GM12878 (cell line): ENCODE data around the gene MAML2. TPM values are rescaled to one million over a fixed set of nuclear protein-coding genes. Genes with fewer than 3 reads are reported as not detected.

Experiments
- ATAC-seq: fragments of 200-7000 bp; cut with Tn5 transposase; 3 replicates; pipeline ENCODE4 v1.9.1; 2020; ENCODE audit warnings: mild to moderate bottlenecking, moderate library complexity
- BruUV-seq: library from RNA; stranded (reverse); fragments of 400-500 nt; replicated peaks from 2 replicates; lab custom pipeline; 2021; lab: Mats Ljungman, UMichigan
- CTCF ChIA-PET: fragments of 300-600 bp; sonication (Branson Sonifier 250); formaldehyde crosslinking; extraction: SDS; loops from one replicate; lab custom pipeline; 2021; ENCODE audit warnings: inconsistent platforms; lab: Yijun Ruan, JAX
- POLR2A ChIA-PET: fragments of 350-600 bp; formaldehyde crosslinking; extraction: SDS; loops from one replicate; lab custom pipeline; 2021; ENCODE audit warnings: inconsistent platforms; lab: Charles Lee
- RAD21 ChIA-PET: fragments of 300-600 bp; sonication (Branson Sonifier 250); formaldehyde crosslinking; loops from one replicate; lab custom pipeline; 2023; ENCODE audit warnings: antibody characterized with exemption; ENCODE audit not compliant: unreplicated experiment; lab: Charles Lee
- SMC1A ChIA-PET: fragments of 300-600 bp; sonication (Branson Sonifier 250); formaldehyde crosslinking; loops from one replicate; lab custom pipeline; 2023; ENCODE audit not compliant: unreplicated experiment, uncharacterized antibody; lab: Charles Lee
- DNase-seq: peaks from one replicate; pipeline ENCODE4 v3.0.0-alpha.2; 2011; ENCODE audit warnings: low read depth, low spot score
- FAIRE-seq: peaks from 3 replicates; lab custom pipeline; 2011; peaks lifted over from hg19 to GRCh38; lab: Jason Lieb, UNC
- H2AFZ ChIP-seq: 2 replicates; pipeline ENCODE4 v1.6.0; 2011; ENCODE audit warnings: low read depth, low read length, control low read depth; ENCODE audit not compliant: control insufficient read depth
- H3K27ac ChIP-seq: 2 replicates; pipeline ENCODE4 v1.5.1; 2011; ENCODE audit warnings: control low read depth; ENCODE audit not compliant: control insufficient read depth, insufficient read depth
- H3K27me3 ChIP-seq, 2 experiments: replicated peaks in 1 of 2; 2 replicates each; pipeline versions ENCODE4 v1.6.0 to v1.6.1; 2011; ENCODE audit warnings: low read length in 1 of 2; ENCODE audit not compliant: control insufficient read depth in 2 of 2, insufficient read depth in 2 of 2
- H3K36me3 ChIP-seq, 2 experiments: 2 replicates each; pipeline ENCODE4 v1.5.1; 2011; ENCODE audit warnings: low read length in 1 of 2; ENCODE audit not compliant: control insufficient read depth in 2 of 2, insufficient read depth in 2 of 2
- H3K4me1 ChIP-seq: 2 replicates; pipeline ENCODE4 v1.6.1; 2011; ENCODE audit warnings: mild to moderate bottlenecking, low read length, moderate library complexity, mixed read lengths; ENCODE audit not compliant: control insufficient read depth, insufficient read depth
- H3K4me2 ChIP-seq: 2 replicates; pipeline ENCODE4 v1.6.0; 2011; ENCODE audit warnings: control low read depth; ENCODE audit not compliant: control insufficient read depth, insufficient read depth
- H3K4me3 ChIP-seq: fragments of 200-600 bp; sonication (generic); 2 replicates; pipeline ENCODE4 v1.5.1; 2016
- H3K79me2 ChIP-seq: 2 replicates; pipeline ENCODE4 v1.6.0; 2011; ENCODE audit warnings: low read length; ENCODE audit not compliant: control insufficient read depth, insufficient read depth
- H3K9ac ChIP-seq: 2 replicates; pipeline ENCODE4 v1.8.0; 2011; ENCODE audit warnings: low read length, control low read depth, mixed read lengths; ENCODE audit not compliant: control insufficient read depth, insufficient read depth
- H3K9me3 ChIP-seq: replicated peaks from 3 replicates; pipeline ENCODE4 v1.5.1; 2011; ENCODE audit warnings: mild to moderate bottlenecking, low read length; ENCODE audit not compliant: control insufficient read depth, insufficient read depth
- H4K20me1 ChIP-seq: 2 replicates; pipeline ENCODE4 v1.6.0; 2011; ENCODE audit not compliant: control insufficient read depth, insufficient read depth
- CTCF ChIP-seq, 3 experiments: IDR thresholded peaks in 2 of 3; conservative IDR thresholded peaks in 1 of 3; 2 replicates each; pipeline ENCODE4 v1.5.1; 2011; ENCODE audit warnings: low read depth in 3 of 3, low read length in 3 of 3, mild to moderate bottlenecking in 3 of 3, control low read depth in 2 of 3, moderate library complexity in 2 of 3, inconsistent platforms in 1 of 3, mixed read lengths in 1 of 3; ENCODE audit not compliant: control insufficient read depth in 2 of 3, insufficient read depth in 1 of 3; ENCODE audit errors: extremely low read depth in 1 of 3
- CUX1 ChIP-seq: IDR thresholded peaks from 2 replicates; pipeline ENCODE4 v1.6.1; 2012; ENCODE audit warnings: improper control_type of control experiment, low read depth, low read length; ENCODE audit not compliant: insufficient replicate concordance
- IRF5 ChIP-seq: fragments of 450-650 bp; IDR thresholded peaks from 2 replicates; pipeline ENCODE4 v1.6.1; 2017; ENCODE audit warnings: borderline replicate concordance
- MAX ChIP-seq: IDR thresholded peaks from 2 replicates; pipeline ENCODE4 v1.6.1; 2012; ENCODE audit warnings: low read depth, low read length, improper control_type of control experiment
- MTA3 ChIP-seq: IDR thresholded peaks from 2 replicates; pipeline ENCODE4 v1.6.1; 2012; ENCODE audit warnings: low read length, inconsistent platforms, borderline replicate concordance
- NFIC ChIP-seq: IDR thresholded peaks from 2 replicates; pipeline ENCODE4 v1.6.1; 2012; ENCODE audit warnings: low read depth, mild to moderate bottlenecking, inconsistent platforms, low read length, moderate library complexity
- RAD21 ChIP-seq: IDR thresholded peaks from 2 replicates; pipeline ENCODE4 v1.6.1; 2011; ENCODE audit warnings: mild to moderate bottlenecking, low read depth, low read length, moderate library complexity; ENCODE audit not compliant: insufficient read depth
- RFX5 ChIP-seq: IDR thresholded peaks from 2 replicates; pipeline ENCODE4 v1.6.1; 2011; ENCODE audit warnings: low read depth, low read length, improper control_type of control experiment
- ZBTB33 ChIP-seq: fragments of 450-650 bp; IDR thresholded peaks from 2 replicates; pipeline ENCODE4 v1.6.1; 2017; ENCODE audit warnings: mild to moderate bottlenecking
- WGBS: methylation state at CpG from one replicate; pipeline ENCODE4 v1.1.6; 2016; ENCODE audit warnings: low lambda C conversion rate; ENCODE audit not compliant: insufficient replicate concordance, insufficient coverage; ENCODE audit errors: missing lambda C conversion rate; 5-methylcytosine and 5-hydroxymethylcytosine counted together
- in situ Hi-C: fragments of 300-500 bp; cut with MboI; formaldehyde crosslinking; loops from 9 replicates; pipeline ENCODE4 v1.14.3; 2018; ENCODE audit warnings: mixed read lengths
- intact Hi-C: fragments of 100-400 bp; cut with micrococcal nuclease; formaldehyde crosslinking; loops from one replicate; pipeline ENCODE4 v1.14.2; 2022; ENCODE audit not compliant: unreplicated experiment
- polyA plus RNA-seq, 11 experiments: library from polyadenylated mRNA; depleted of rRNA in 4 of 11; unstranded in 6 of 11; stranded (reverse) in 5 of 11; fragments of >200 nt; fragmentation: Nextera tagmentation in 4 of 11; fragmentation: Illumina TruSeq in 1 of 11; extraction: Ambion mirVana in 4 of 11; extraction: Trizol in 1 of 11; gene quantifications; 1 replicate in 1 of 11; 2 replicates in 10 of 11; pipeline versions ENCODE4 v1.2.1 to v1.2.3, GENCODE V29; 2011 to 2016; ENCODE audit warnings: inconsistent platforms in 2 of 11, missing spikeins in 2 of 11, low read depth in 1 of 11
- total RNA-seq, 4 experiments: library from RNA; depleted of rRNA in 3 of 4; stranded (reverse); fragments of >200 nt in 3 of 4; fragmentation: Illumina TruSeq in 1 of 4; extraction: Trizol in 1 of 4; gene quantifications; 2 replicates each; pipeline versions ENCODE4 v1.2.1 to v1.2.3, GENCODE V29; 2013 to 2021

Gene MAML2
- total and polyA plus RNA-seq, 10 of the 15 experiments (the other 5 are each of a cell fraction or from before 2014, with no cell fraction given), result 2.5 to 15.1 (median 12.0) TPM

GRCh38 chr11:95972060-95972459 lies 370.9 kb downstream of the MAML2 start (continued):
- TF ChIP-seq CUX1, result no peak

GRCh38 chr11:95968585-95968984 lies 374.4 kb downstream of the MAML2 start:
- H3K27me3 ChIP-seq, result no peaks in the 10 kb centered on the region
- H3K9ac ChIP-seq, result no peak overlapping the region
- intact Hi-C loops (loop anchor here (1.0 to 5.0 kb wide), 2 partner anchors 132 to 816 kb away; no protein-coding TSS in a partner anchor), in situ Hi-C loops (no loop called here)
- H3K4me1 ChIP-seq, result no peaks in the 10 kb centered on the region
- H4K20me1 ChIP-seq, result no peaks in the 10 kb centered on the region
- WGBS, result 40% methylated on average over 1 of the region's 1 CpG
- SMC1A ChIA-PET, result interaction anchor here (0.8 to 1.4 kb wide), 4 partner anchors 8 to 814 kb away, joined by 3 to 5 read pairs (median 3); partner anchors contain the start of gene MAML2
- BruUV-seq, result no TSS peak
- DNase-seq, result no peak
- no peak overlapping the region for H3K4me2 ChIP-seq
- no peaks in the 10 kb centered on the region for H3K36me3 ChIP-seq
- no peak overlapping the region for H2AFZ ChIP-seq
- FAIRE-seq, result no peak
- CTCF ChIA-PET, result interaction anchor here (0.6 to 1.5 kb wide), 5 partner anchors 8 to 374 kb away, joined by 3 to 6 read pairs (median 4); partner anchors contain the start of gene MAML2
- RAD21 ChIA-PET, result interaction anchor here (2.0 kb wide), 1 partner anchor 426 kb away, joined by 6 read pairs; no protein-coding TSS in a partner anchor
- H3K9me3 ChIP-seq, result no peaks in the 10 kb centered on the region
- POLR2A ChIA-PET, result no interaction called here
- no peaks in the 10 kb centered on the region for H3K79me2 ChIP-seq
- ATAC-seq, result no peak
- no peak overlapping the region for H3K27ac ChIP-seq
- H3K4me3 ChIP-seq, result no peak overlapping the region
- TF ChIP-seq NFIC (no peak), ZBTB33 (no peak), RAD21 (0 out of 2 replicates have a peak, but pooled peaks have one; percentile 10), RFX5 (no peak), CTCF (IDR thresholded peaks at IDR 0.05 in 2 of 3, conservative IDR thresholded peaks at IDR 0.05 in 1 of 3; ENCODE audit: control insufficient read depth in 2 of 3, extremely low read depth in 1 of 3, insufficient read depth in 1 of 3, low read depth in 3 of 3, low read length in 3 of 3) (peak in 2 of 3 experiments; percentile 24 to 26; a peak in 2 of 6 replicates), MTA3 (no peak), IRF5 (no peak), MAX (no peak)
